Measurements from ENCODE around the gene POU6F2.

Gene POU6F2

GRCh38 chr7:39313974-39314373 lies 336.3 kb downstream of the POU6F2 start:
- TF ChIP-seq CTCF (conservative IDR thresholded peaks at IDR 0.05; ENCODE audit: low read length), result no peak
- no peak for TF ChIP-seq EZH2phosphoT487 (IDR thresholded peaks at IDR 0.05; ENCODE audit: borderline replicate concordance)
- H2AFZ ChIP-seq (ENCODE audit: low read length), result no peak overlapping the region

GRCh38 chr7:39317107-39317506 lies 339.4 kb downstream of the POU6F2 start:
- Histone ChIP-seq H3K4me2 (ENCODE audit: low read depth, low read length, poor library complexity, severe bottlenecking) (no peak overlapping the region), H3K9me2 (replicated peaks; ENCODE audit: low read depth, low read length) (no peaks in the 10 kb centered on the region), H3K36me3 (ENCODE audit: insufficient read depth, low read length) (no peaks in the 10 kb centered on the region), H4K20me1 (ENCODE audit: insufficient read depth, low read length, poor library complexity, severe bottlenecking) (no peaks in the 10 kb centered on the region), H2AFZ (ENCODE audit: low read length) (no peak overlapping the region), H3K4me3 (ENCODE audit: low read length, poor library complexity, severe bottlenecking) (no peak overlapping the region), H3K79me2 (ENCODE audit: insufficient read depth, low read length) (no peaks in the 10 kb centered on the region), H3K9ac (ENCODE audit: low read depth, low read length, poor library complexity, severe bottlenecking) (no peak overlapping the region), H3F3A (ENCODE audit: low read depth) (no peaks in the 10 kb centered on the region), H3K27me3 (ENCODE audit: insufficient read depth, low read length, poor library complexity, severe bottlenecking) (no peaks in the 10 kb centered on the region), H3K9me3 (ENCODE audit: insufficient read depth, low read depth, low read length) (no peaks in the 10 kb centered on the region), H3K4me1 (ENCODE audit: insufficient read depth, low read length, poor library complexity, severe bottlenecking) (no peaks in the 10 kb centered on the region)
- no peak for TF ChIP-seq EZH2phosphoT487 (IDR thresholded peaks at IDR 0.05; ENCODE audit: borderline replicate concordance)
- TF ChIP-seq CTCF (conservative IDR thresholded peaks at IDR 0.05; ENCODE audit: low read length), result no peak

More at GRCh38 chr7:39313974-39314373, 336.3 kb downstream of the POU6F2 start:
- Histone ChIP-seq H3K9me3 (ENCODE audit: insufficient read depth, low read depth, low read length) (no peaks in the 10 kb centered on the region), H3K4me3 (ENCODE audit: low read length, poor library complexity, severe bottlenecking) (no peak overlapping the region), H3K27me3 (ENCODE audit: insufficient read depth, low read length, poor library complexity, severe bottlenecking) (no peaks in the 10 kb centered on the region), H3F3A (ENCODE audit: low read depth) (no peaks in the 10 kb centered on the region), H3K79me2 (ENCODE audit: insufficient read depth, low read length) (no peaks in the 10 kb centered on the region), H4K20me1 (ENCODE audit: insufficient read depth, low read length, poor library complexity, severe bottlenecking) (no peaks in the 10 kb centered on the region), H3K4me2 (ENCODE audit: low read depth, low read length, poor library complexity, severe bottlenecking) (no peak overlapping the region), H3K9ac (ENCODE audit: low read depth, low read length, poor library complexity, severe bottlenecking) (no peak overlapping the region), H3K9me2 (replicated peaks; ENCODE audit: low read depth, low read length) (no peaks in the 10 kb centered on the region), H3K36me3 (ENCODE audit: insufficient read depth, low read length) (no peaks in the 10 kb centered on the region), H3K4me1 (ENCODE audit: insufficient read depth, low read length, poor library complexity, severe bottlenecking) (no peaks in the 10 kb centered on the region)

GRCh38 chr7:39317896-39318295 lies 340.2 kb downstream of the POU6F2 start:
- no peaks in the 10 kb centered on the region for H3K79me2 ChIP-seq (ENCODE audit: insufficient read depth, low read length)
- H3K9me2 ChIP-seq (replicated peaks; ENCODE audit: low read depth, low read length), result no peaks in the 10 kb centered on the region
- H4K20me1 ChIP-seq (ENCODE audit: insufficient read depth, low read length, poor library complexity, severe bottlenecking), result no peaks in the 10 kb centered on the region
- H2AFZ ChIP-seq (ENCODE audit: low read length), result no peak overlapping the region
- H3K9me3 ChIP-seq (ENCODE audit: insufficient read depth, low read depth, low read length), result no peaks in the 10 kb centered on the region
- H3K9ac ChIP-seq (ENCODE audit: low read depth, low read length, poor library complexity, severe bottlenecking), result no peak overlapping the region
- H3K4me2 ChIP-seq (ENCODE audit: low read depth, low read length, poor library complexity, severe bottlenecking), result no peak overlapping the region
- H3F3A ChIP-seq (ENCODE audit: low read depth), result no peaks in the 10 kb centered on the region
- no peaks in the 10 kb centered on the region for H3K4me1 ChIP-seq (ENCODE audit: insufficient read depth, low read length, poor library complexity, severe bottlenecking)
- H3K27me3 ChIP-seq (ENCODE audit: insufficient read depth, low read length, poor library complexity, severe bottlenecking), result no peaks in the 10 kb centered on the region
- no peak for TF ChIP-seq EZH2phosphoT487 (IDR thresholded peaks at IDR 0.05; ENCODE audit: borderline replicate concordance)
- TF ChIP-seq CTCF (conservative IDR thresholded peaks at IDR 0.05; ENCODE audit: low read length), result no peak
- no peaks in the 10 kb centered on the region for H3K36me3 ChIP-seq (ENCODE audit: insufficient read depth, low read length)
- H3K4me3 ChIP-seq (ENCODE audit: low read length, poor library complexity, severe bottlenecking), result no peak overlapping the region

Data from Loucy (cell line).